H9 (cell line): ENCODE measurements around the gene VPS26B. TPM values are rescaled to one million over a fixed set of nuclear protein-coding genes. Genes with fewer than 3 reads are reported as not detected.

Source experiments
- DNase-seq: peaks from one replicate; pipeline ENCODE4 v3.0.0-alpha.2; 2017
- H2AFZ ChIP-seq: one replicate; pipeline ENCODE4 v1.6.1; 2013; ENCODE audit warnings: mild to moderate bottlenecking, low read length, control low read depth, moderate library complexity
- H2AK5ac ChIP-seq: 2 replicates; pipeline ENCODE4 v1.6.1; 2013; ENCODE audit warnings: low read length, control low read depth, mixed read lengths; ENCODE audit not compliant: insufficient read length
- H2BK120ac ChIP-seq: one replicate; pipeline ENCODE4 v1.6.1; 2013; ENCODE audit warnings: low read depth, mild to moderate bottlenecking, low read length, control low read depth, inconsistent platforms; ENCODE audit not compliant: poor library complexity, severe bottlenecking
- H2BK12ac ChIP-seq: 2 replicates; pipeline ENCODE4 v1.6.1; 2013; ENCODE audit warnings: low read length, control low read depth, mixed read lengths, low read depth; ENCODE audit not compliant: insufficient read length
- H2BK15ac ChIP-seq: 2 replicates; pipeline ENCODE4 v1.6.1; 2013; ENCODE audit warnings: low read depth, low read length, control low read depth
- H2BK20ac ChIP-seq: one replicate; pipeline ENCODE4 v1.6.1; 2013; ENCODE audit warnings: low read depth, mild to moderate bottlenecking, low read length, control low read depth, inconsistent platforms; ENCODE audit not compliant: poor library complexity, severe bottlenecking
- H2BK5ac ChIP-seq: 2 replicates; pipeline ENCODE4 v1.6.1; 2013; ENCODE audit warnings: low read length, control low read depth, mixed read lengths; ENCODE audit not compliant: insufficient read length
- H3K14ac ChIP-seq: 2 replicates; pipeline ENCODE4 v1.6.1; 2013; ENCODE audit warnings: low read length, control low read depth; ENCODE audit not compliant: insufficient read depth
- H3K18ac ChIP-seq: 2 replicates; pipeline ENCODE4 v1.6.1; 2013; ENCODE audit warnings: low read depth, mild to moderate bottlenecking, mixed read lengths, low read length, control low read depth; ENCODE audit not compliant: insufficient read length
- H3K23ac ChIP-seq: 2 replicates; pipeline ENCODE4 v1.6.1; 2013; ENCODE audit warnings: low read length, control low read depth, mixed read lengths, low read depth; ENCODE audit not compliant: insufficient read length
- H3K23me2 ChIP-seq: 2 replicates; pipeline ENCODE4 v1.6.1; 2013; ENCODE audit warnings: low read depth, mild to moderate bottlenecking, mixed read lengths, low read length, control low read depth; ENCODE audit not compliant: insufficient read length, poor library complexity, severe bottlenecking
- H3K27ac ChIP-seq: 2 replicates; pipeline ENCODE4 v1.5.1; 2013; ENCODE audit warnings: low read length, control low read depth, mixed read lengths, low read depth; ENCODE audit not compliant: insufficient read length
- H3K27me3 ChIP-seq: 2 replicates; pipeline ENCODE4 v1.6.1; 2013; ENCODE audit warnings: low read length, control low read depth, inconsistent platforms; ENCODE audit not compliant: insufficient read depth
- H3K4ac ChIP-seq: 2 replicates; pipeline ENCODE4 v1.6.1; 2013; ENCODE audit warnings: low read depth, mild to moderate bottlenecking, control low read depth, inconsistent platforms, low read length, moderate library complexity
- H3K4me1 ChIP-seq: 2 replicates; pipeline ENCODE4 v1.6.1; 2013; ENCODE audit warnings: low read length, control low read depth, inconsistent platforms; ENCODE audit not compliant: insufficient read depth
- H3K4me2 ChIP-seq: 2 replicates; pipeline ENCODE4 v1.6.1; 2013; ENCODE audit warnings: low read length, control low read depth, mixed read lengths; ENCODE audit not compliant: insufficient read length, insufficient read depth
- H3K56ac ChIP-seq: 2 replicates; pipeline ENCODE4 v1.6.1; 2013; ENCODE audit warnings: low read depth, mild to moderate bottlenecking, mixed read lengths, low read length, control low read depth; ENCODE audit not compliant: insufficient read length
- H3K79me1 ChIP-seq: 2 replicates; pipeline ENCODE4 v1.6.1; 2013; ENCODE audit warnings: low read depth, mild to moderate bottlenecking, moderate library complexity, low read length, control low read depth, inconsistent platforms; ENCODE audit not compliant: insufficient read depth, poor library complexity, severe bottlenecking
- H3K79me2 ChIP-seq: 2 replicates; pipeline ENCODE4 v1.6.1; 2013; ENCODE audit warnings: low read length, control low read depth, inconsistent platforms; ENCODE audit not compliant: insufficient read depth
- H3K9ac ChIP-seq: 2 replicates; pipeline ENCODE4 v1.6.1; 2013; ENCODE audit warnings: low read length, control low read depth, mixed read lengths; ENCODE audit not compliant: insufficient read length; ENCODE audit errors: extremely low read depth
- H3K9me3 ChIP-seq: one replicate; pipeline ENCODE4 v1.6.1; 2013; ENCODE audit warnings: low read depth, low read length, inconsistent platforms; ENCODE audit not compliant: control insufficient read depth
- H3T11ph ChIP-seq: one replicate; pipeline ENCODE4 v1.6.1; 2013; ENCODE audit warnings: mild to moderate bottlenecking, low read length, control low read depth, inconsistent platforms
- H4K20me1 ChIP-seq: one replicate; pipeline ENCODE4 v1.6.1; 2013; ENCODE audit not compliant: control insufficient read depth, insufficient read length, insufficient read depth
- H4K5ac ChIP-seq: 2 replicates; pipeline ENCODE4 v1.6.1; 2013; ENCODE audit warnings: low read depth, mild to moderate bottlenecking, mixed read lengths, low read length, control low read depth; ENCODE audit not compliant: insufficient read length
- H4K8ac ChIP-seq: replicated peaks from 2 replicates; pipeline ENCODE4 v1.6.1; 2013; ENCODE audit warnings: low read length, control low read depth, mixed read lengths, low read depth; ENCODE audit not compliant: insufficient read length
- H4K91ac ChIP-seq: 2 replicates; pipeline ENCODE4 v1.6.1; 2013; ENCODE audit warnings: low read depth, mild to moderate bottlenecking, moderate library complexity, mixed read lengths, low read length, control low read depth; ENCODE audit not compliant: insufficient read length
- H3K27ac Mint-ChIP-seq, 3 experiments: 2 replicates in 2 of 3; 3 replicates in 1 of 3; pipeline ENCODE4 v1.8.0; 2020 to 2021; ENCODE audit warnings: mixed read lengths in 3 of 3, mild to moderate bottlenecking in 1 of 3, moderate library complexity in 1 of 3
- H3K27me3 Mint-ChIP-seq: 2 replicates; pipeline ENCODE4 v1.8.0; 2021; ENCODE audit warnings: low read depth, mild to moderate bottlenecking, moderate library complexity, mixed read lengths
- H3K36me3 Mint-ChIP-seq, 3 experiments: 2 replicates in 2 of 3; 3 replicates in 1 of 3; pipeline ENCODE4 v1.8.0; 2020 to 2021; ENCODE audit warnings: low read depth in 3 of 3, mixed read lengths in 3 of 3; ENCODE audit not compliant: insufficient read depth in 1 of 3
- H3K4me1 Mint-ChIP-seq, 2 experiments: 2 replicates each; pipeline ENCODE4 v1.8.0; 2020; ENCODE audit warnings: mixed read lengths in 2 of 2
- H3K4me3 Mint-ChIP-seq, 2 experiments: 2 replicates in 1 of 2; 3 replicates in 1 of 2; pipeline ENCODE4 v1.8.0; 2020 to 2021; ENCODE audit warnings: mild to moderate bottlenecking in 2 of 2, mixed read lengths in 2 of 2, moderate library complexity in 1 of 2
- H3K9me3 Mint-ChIP-seq, 2 experiments: 2 replicates in 1 of 2; 3 replicates in 1 of 2; pipeline ENCODE4 v1.8.0; 2020; ENCODE audit warnings: mild to moderate bottlenecking in 2 of 2, mixed read lengths in 2 of 2, moderate library complexity in 1 of 2
- WGBS: extraction: QIAGEN DNeasy Blood & Tissue Kit; methylation state at CpG from one replicate; pipeline ENCODE4 v1.1.7; 2013; ENCODE audit warnings: missing lambda C conversion rate, low lambda C conversion rate, mixed read lengths; ENCODE audit not compliant: insufficient read length; ENCODE audit errors: extremely low coverage; 5-methylcytosine and 5-hydroxymethylcytosine counted together
- total RNA-seq: library from RNA; stranded (reverse); gene quantifications from 2 replicates; pipeline ENCODE4 v1.2.1, GENCODE V29; 2021
- TF ChIP-seq, protein P1 (sequence below): fragments of 200-600 bp; sonication (generic); conservative IDR thresholded peaks from 3 replicates; pipeline ENCODE4 v1.8.0; 2021; ENCODE audit warnings: antibody characterized with exemption, mild to moderate bottlenecking

Gene VPS26B
- total RNA-seq, 1 experiment from 2014 or later: 27.5 TPM

DNA sequence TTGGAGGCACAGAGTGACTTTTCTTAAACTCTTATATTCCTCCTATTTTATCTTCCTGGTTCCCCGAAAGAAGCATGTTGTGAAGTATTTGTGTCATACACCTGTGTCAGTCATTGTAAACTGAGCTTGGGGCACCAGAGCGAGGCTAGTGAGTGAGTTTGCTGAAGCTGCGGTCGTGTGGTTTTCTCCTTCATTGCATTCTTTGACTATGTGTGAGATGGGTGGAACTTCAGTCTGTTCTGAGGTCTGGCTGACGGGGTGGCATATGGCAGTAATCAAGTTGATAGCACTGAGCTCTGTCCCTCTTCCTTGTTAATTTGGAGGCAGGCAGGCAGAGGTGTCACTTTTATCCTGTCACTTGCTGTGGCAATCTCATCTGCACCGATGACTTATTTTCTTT, 4.2 kb downstream of the VPS26B start:
- Histone ChIP-seq H2AFZ (no peak overlapping the region), H3K18ac (no peak overlapping the region), H2BK120ac (no peak overlapping the region), H2AK5ac (no peak overlapping the region), H4K8ac (no peak overlapping the region), H3K27me3 (no peaks in the 10 kb centered on the region), H3K4me1 (no peaks in the 10 kb centered on the region), H3K79me1 (no peaks in the 10 kb centered on the region), H2BK20ac (no peak overlapping the region), H3K9me3 (no peaks in the 10 kb centered on the region), H3K79me2 (no peaks in the 10 kb centered on the region; the same call in 1 of the 2 replicates), H2BK15ac (no peak overlapping the region), H4K91ac (no peak overlapping the region), H4K20me1 (no peaks in the 10 kb centered on the region), H3K14ac (no peak overlapping the region), H3K9ac (no peak overlapping the region), H3K4me2 (no peak overlapping the region), H3K27ac (no peak overlapping the region), H3K23ac (no peak overlapping the region), H3T11ph (no peak overlapping the region), H2BK12ac (no peak overlapping the region), H4K5ac (no peak overlapping the region), H2BK5ac (no peak overlapping the region), H3K56ac (no peak overlapping the region), H3K23me2 (peaks cover 12% of the 10 kb centered on the region), H3K4ac (no peak overlapping the region)
- TF ChIP-seq, protein P1, sequence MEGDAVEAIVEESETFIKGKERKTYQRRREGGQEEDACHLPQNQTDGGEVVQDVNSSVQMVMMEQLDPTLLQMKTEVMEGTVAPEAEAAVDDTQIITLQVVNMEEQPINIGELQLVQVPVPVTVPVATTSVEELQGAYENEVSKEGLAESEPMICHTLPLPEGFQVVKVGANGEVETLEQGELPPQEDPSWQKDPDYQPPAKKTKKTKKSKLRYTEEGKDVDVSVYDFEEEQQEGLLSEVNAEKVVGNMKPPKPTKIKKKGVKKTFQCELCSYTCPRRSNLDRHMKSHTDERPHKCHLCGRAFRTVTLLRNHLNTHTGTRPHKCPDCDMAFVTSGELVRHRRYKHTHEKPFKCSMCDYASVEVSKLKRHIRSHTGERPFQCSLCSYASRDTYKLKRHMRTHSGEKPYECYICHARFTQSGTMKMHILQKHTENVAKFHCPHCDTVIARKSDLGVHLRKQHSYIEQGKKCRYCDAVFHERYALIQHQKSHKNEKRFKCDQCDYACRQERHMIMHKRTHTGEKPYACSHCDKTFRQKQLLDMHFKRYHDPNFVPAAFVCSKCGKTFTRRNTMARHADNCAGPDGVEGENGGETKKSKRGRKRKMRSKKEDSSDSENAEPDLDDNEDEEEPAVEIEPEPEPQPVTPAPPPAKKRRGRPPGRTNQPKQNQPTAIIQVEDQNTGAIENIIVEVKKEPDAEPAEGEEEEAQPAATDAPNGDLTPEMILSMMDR: no peak
- Mint-ChIP-seq H3K4me3 (no peak overlapping the region), H3K4me1 (peaks cover 11 to 19% of the 10 kb centered on the region in 2 experiments), H3K27me3 (peaks cover 7% of the 10 kb centered on the region), H3K9me3 (no peaks in the 10 kb centered on the region), H3K27ac (no peak overlapping the region), H3K36me3 (no peaks in the 10 kb centered on the region; a peak in 2 of 7 replicates)
- DNase-seq: no peak
- WGBS: no CpG with 5 or more reads among the region's 6 CpGs
